ENCODE measurements around the gene RXFP4.

GRCh38 chr1:155946633-155947219, 5.3 kb downstream of the RXFP4 start:
- TF ChIP-seq CTCF (IDR thresholded peaks at IDR 0.05) (no peak), POLR2AphosphoS5 (IDR thresholded peaks at IDR 0.05) (no peak), EP300 (IDR thresholded peaks at IDR 0.05; ENCODE audit: low read depth) (no peak), POLR2A (IDR thresholded peaks at IDR 0.05) (no peak)

All from transverse colon (tissue), 4 donors.